GM21825 (cell line): ENCODE measurements around the gene UGT1A8.

Experiments used
- ATAC-seq: cut with Tn5 transposase; IDR thresholded peaks from one replicate; pipeline ENCODE4 v1.9.1; 2021; ENCODE audit warnings: mild to moderate bottlenecking, moderate library complexity; ENCODE audit not compliant: unreplicated experiment

UGT1A8 gene

DNA sequence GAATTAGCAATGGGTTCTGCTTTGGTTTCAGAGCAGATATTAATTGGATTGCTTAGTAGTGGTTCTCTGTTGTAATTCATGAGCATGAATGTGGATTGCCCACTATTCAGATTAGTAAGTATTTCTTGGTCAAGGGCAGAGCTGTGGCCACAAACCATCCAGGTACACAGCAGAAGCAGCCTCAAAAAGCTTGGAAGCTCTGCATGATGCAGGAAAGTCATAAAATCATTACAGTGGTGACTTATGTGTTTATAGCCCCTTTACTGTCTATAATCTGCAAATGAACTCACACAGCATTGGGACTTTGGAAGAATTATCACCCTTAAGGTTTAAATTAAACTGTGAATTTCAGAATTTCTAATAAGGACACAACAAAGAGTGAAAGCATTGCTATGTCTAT is 140.7 kb downstream of the UGT1A8 start:
- no peak for ATAC-seq

DNA sequence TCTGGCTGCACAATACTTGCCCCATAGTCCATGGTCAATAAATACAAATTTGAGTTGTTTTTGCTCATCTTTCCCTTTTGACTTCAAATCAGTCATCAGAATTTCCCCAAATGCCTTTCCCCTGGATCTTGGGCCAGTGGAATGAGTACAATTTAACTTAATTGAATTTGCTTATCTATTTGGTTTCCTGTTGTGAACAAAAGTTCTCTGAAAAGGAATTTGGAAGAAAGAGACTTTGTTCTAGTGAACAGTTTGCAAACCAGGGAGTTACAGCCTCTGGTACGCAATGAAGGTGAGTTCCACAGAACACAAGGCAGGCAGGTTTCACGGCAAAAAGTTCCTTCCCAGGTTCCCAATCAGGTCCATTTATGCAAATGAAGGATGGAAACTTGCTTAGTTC is 141.4 kb downstream of the UGT1A8 start:
- no peak for ATAC-seq

DNA sequence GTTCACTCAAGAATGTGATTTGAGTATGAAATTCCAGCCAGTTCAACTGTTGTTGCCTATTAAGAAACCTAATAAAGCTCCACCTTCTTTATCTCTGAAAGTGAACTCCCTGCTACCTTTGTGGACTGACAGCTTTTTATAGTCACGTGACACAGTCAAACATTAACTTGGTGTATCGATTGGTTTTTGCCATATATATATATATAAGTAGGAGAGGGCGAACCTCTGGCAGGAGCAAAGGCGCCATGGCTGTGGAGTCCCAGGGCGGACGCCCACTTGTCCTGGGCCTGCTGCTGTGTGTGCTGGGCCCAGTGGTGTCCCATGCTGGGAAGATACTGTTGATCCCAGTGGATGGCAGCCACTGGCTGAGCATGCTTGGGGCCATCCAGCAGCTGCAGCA is 142.6 kb downstream of the UGT1A8 start, which contains the start of gene UGT1A1:
Gene UGT1A1 (plus strand): TSS at position 228 of the 400 bp plus-strand sequence. CDS start 18 bp downstream, at position 246.
- ATAC-seq = no peak

DNA sequence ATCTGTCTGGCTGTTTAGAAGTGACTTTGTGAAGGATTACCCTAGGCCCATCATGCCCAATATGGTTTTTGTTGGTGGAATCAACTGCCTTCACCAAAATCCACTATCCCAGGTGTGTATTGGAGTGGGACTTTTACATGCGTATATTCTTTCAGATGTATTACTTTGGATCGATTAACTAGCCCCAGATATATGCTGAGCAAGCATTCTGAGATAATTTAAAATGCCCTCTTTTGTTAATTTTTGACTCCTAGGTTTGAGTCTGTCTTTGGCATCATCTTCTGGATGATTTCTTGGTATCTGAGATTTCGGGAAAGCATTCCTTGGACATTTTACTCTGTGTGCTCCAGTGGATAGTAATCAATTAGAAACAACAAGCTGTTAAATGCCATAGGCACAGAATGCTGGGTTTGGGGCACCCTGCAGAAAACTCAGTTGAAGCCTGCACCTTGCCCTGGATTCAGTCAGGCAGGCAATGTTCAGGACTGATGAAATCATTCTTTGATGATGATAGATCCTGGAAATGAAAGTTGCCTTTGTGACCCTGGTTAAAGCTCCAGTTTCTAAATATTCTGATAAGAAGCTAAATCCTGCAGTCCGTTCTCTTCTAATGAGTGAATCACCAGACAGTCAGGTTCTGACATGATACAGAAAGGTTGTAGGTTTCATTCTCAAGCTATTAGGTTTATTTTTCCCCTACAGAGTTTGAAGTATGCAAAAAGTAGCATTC is 143.8 kb downstream of the UGT1A8 start:
- no peak for ATAC-seq

DNA sequence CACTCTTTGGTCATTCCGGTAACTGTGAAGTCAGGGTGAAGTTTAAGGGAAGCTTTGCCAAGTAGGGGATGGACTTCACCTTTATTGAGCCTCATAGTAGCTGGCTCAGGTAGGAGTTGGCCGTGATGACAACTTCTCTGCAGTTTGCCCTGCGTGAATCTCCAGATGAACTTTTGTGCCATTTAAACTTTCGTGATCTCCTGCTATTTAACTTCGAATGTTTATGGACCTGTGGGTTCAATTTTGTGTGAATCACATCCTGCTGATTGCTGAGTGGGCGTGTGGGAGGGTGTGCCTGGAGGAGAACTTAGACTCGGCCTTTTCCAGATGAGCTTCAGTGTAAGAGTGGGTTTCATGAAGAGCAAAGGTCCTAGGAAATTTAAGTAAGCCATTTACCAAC is 146.8 kb downstream of the UGT1A8 start:
- no peak for ATAC-seq

DNA sequence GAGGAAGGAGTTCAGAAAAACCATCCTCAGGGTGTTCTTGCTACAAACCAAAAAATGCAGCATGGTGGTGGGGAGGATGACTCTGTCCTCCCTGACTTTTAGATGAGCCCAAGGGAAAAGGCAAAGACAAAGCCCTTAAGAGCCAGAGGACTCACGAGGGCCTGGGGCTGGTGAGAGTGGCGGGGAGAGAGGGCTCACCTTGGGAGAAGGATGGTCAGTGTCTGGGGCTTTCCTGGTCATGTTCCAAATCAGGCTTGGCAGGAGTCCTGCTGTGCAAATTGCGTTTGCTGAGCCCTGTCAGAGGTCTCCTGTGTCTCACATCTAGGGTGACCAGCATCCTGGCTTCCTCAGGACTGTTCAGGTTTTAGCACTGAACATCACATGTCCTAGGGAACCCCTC is 147.3 kb downstream of the UGT1A8 start:
- no peak for ATAC-seq

DNA sequence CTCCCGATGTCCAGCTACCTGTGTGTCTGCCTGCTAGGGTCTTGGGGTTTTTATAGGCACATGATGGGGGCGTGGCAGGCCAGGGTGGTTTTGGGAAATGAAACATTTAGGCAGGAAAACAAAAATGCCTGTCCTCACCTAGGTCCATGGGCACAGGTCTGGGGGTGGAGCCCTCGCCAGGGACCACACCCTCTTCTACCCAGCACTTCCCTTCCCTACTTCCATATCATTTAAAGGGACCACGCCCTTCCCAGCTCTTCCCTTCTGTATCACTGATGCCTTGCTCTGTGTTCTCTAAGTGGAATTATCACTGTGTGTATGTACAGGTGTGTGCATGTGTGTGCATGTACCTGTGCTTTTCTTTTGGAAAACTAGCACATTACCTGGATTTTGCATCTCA is 149.0 kb downstream of the UGT1A8 start:
- ATAC-seq = no peak

DNA sequence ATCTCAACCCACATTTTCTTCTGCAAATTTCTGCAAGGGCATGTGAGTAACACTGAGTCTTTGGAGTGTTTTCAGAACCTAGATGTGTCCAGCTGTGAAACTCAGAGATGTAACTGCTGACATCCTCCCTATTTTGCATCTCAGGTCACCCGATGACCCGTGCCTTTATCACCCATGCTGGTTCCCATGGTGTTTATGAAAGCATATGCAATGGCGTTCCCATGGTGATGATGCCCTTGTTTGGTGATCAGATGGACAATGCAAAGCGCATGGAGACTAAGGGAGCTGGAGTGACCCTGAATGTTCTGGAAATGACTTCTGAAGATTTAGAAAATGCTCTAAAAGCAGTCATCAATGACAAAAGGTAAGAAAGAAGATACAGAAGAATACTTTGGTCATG is 150.6 kb downstream of the UGT1A8 start:
- ATAC-seq = no peak

DNA sequence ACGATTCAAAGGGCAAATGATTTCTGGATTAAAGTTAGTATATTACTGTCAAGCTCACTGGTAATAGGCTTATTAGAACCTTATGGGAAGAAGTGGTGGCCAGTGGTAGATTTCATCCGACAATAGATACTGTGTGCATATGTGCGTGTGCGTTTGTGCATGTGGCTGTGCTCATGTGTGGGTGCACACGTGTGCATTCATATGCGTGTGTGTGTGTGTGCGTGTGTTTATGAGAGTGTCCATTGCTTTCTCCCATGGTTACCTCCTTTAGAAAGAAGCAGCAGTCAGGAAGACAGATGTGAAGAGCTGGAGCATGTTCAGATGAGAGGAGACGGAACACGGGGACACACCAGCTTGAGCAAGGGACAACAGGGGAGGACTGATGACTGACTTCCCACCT is 151.8 kb downstream of the UGT1A8 start:
- ATAC-seq = no peak

DNA sequence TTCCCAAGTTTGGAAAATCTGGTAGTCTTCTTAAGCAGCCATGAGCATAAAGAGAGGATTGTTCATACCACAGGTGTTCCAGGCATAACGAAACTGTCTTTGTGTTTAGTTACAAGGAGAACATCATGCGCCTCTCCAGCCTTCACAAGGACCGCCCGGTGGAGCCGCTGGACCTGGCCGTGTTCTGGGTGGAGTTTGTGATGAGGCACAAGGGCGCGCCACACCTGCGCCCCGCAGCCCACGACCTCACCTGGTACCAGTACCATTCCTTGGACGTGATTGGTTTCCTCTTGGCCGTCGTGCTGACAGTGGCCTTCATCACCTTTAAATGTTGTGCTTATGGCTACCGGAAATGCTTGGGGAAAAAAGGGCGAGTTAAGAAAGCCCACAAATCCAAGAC is 154.7 kb downstream of the UGT1A8 start:
- ATAC-seq = no peak

DNA sequence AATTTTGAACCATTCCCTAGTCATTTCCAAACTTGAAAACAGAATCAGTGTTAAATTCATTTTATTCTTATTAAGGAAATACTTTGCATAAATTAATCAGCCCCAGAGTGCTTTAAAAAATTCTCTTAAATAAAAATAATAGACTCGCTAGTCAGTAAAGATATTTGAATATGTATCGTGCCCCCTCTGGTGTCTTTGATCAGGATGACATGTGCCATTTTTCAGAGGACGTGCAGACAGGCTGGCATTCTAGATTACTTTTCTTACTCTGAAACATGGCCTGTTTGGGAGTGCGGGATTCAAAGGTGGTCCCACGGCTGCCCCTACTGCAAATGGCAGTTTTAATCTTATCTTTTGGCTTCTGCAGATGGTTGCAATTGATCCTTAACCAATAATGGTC is 155.2 kb downstream of the UGT1A8 start:
- no peak for ATAC-seq

DNA sequence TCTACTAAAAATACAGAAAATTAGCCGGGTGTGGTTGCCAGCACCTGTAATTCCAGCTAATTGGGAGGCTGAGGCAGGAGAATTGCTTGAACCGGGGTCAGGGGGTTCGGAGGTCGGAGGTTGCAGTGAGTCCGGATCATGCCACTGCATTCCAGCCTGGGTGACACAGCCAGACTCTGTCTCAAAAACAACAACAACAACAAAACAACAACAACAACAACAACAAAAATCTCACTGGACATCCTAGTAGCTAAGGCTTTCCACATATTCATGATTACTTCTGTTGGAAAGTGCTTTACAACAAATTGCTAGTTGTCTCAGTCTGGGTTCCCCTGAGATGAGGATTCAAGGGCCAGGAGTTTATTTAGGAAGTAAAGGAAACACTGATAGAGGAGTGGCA is 156.4 kb downstream of the UGT1A8 start:
- ATAC-seq = no peak

DNA sequence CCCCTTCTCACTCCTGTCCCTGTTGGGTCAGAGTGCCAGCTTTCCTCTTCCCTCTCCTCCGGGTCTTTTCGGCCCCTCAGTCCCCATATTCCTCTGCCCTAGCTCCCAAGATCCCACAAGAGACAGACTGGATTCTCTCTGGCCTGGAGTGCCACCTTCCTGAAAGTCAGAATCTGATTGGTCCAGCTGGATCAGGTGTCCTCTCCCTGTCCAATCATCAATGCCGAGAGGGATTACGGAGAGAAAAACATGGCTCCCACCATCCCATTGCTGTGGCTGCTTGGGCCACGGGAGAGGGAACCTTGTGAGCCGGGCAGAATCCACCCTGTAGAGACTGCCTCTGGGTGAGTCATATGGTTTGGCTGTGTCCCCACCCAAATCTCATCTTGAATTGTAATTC is 158.0 kb downstream of the UGT1A8 start:
- no peak for ATAC-seq

DNA sequence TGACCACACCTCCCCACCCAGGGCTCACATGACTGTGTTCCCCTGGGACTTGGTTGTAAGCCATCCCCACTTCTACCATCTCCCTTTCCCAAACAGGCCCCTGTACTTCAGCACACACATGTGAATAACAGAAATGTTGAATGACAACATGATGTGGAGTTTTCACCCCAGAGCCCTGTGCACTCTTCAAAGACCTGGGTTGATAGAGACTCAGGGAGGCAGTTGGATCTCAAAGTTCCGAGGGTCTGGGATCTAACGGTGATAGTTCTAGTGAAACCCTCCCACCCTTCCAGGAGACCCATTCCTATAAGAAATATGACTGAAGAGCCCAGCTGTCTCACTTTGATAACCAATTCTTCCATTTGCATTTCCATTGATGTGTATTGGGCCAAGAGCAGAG is 160.6 kb downstream of the UGT1A8 start, which contains the start of gene MROH2A:
Gene MROH2A (plus strand): TSS at position 301 of the 400 bp plus-strand sequence. CDS start 1,029 bp downstream, outside the sequence.
- no peak for ATAC-seq

DNA sequence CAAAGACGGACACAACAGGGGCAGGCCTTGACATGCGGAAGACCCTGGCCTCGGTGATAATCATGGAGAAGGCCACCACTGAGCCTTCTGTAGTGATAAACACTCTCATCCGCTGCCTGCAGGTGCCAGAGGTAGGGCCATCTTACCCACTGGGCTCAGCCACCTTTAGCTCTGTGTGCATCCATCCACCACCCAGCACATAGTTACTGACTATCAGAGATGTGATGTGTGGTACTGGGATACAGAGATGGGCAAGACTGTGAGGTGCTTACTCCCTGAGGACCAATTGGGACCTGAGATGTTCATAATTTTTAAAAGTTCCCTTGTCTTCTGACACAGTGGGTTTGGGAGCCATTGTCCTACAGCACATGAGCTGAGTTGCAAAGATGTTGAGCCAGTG is 162.3 kb downstream of the UGT1A8 start:
- ATAC-seq = no peak

DNA sequence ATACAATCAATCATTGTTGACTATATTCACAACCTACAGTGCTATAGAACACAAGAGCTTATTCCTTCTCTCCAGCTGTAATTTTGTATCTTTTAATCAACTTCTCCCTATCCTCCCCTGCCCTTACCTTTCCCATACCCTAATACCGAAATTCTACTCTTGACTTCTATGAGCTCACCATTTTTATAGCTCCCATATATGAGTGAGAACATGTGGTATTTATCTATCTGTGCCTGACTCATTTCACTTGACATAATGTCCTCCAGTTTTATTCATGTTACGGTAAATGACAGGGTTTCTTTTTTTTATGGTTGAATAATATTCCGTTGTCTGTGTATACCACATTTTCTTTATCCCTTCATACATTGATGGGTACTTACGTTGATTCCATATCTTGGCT is 163.3 kb downstream of the UGT1A8 start:
- ATAC-seq = no peak

DNA sequence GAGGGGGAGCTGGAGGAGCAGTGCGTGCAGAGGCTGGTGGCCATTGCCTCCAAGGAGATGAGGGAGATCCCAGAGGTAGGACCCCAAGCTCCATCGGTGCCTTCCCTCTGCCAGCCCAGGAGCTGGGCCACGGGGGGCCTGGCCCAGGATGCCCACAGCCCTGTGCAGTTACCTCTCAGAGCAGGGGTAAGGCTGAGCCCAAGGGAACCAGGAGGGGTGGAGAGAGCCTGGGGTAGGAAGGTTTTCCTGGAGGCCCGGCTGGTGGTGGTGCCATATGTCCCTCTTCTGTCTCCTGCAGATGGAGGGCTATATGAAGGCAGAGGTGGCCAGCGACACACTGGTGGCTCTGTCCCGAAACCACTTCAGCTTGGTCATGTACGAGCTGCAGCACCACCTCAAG is 172.1 kb downstream of the UGT1A8 start:
- ATAC-seq = no peak

DNA sequence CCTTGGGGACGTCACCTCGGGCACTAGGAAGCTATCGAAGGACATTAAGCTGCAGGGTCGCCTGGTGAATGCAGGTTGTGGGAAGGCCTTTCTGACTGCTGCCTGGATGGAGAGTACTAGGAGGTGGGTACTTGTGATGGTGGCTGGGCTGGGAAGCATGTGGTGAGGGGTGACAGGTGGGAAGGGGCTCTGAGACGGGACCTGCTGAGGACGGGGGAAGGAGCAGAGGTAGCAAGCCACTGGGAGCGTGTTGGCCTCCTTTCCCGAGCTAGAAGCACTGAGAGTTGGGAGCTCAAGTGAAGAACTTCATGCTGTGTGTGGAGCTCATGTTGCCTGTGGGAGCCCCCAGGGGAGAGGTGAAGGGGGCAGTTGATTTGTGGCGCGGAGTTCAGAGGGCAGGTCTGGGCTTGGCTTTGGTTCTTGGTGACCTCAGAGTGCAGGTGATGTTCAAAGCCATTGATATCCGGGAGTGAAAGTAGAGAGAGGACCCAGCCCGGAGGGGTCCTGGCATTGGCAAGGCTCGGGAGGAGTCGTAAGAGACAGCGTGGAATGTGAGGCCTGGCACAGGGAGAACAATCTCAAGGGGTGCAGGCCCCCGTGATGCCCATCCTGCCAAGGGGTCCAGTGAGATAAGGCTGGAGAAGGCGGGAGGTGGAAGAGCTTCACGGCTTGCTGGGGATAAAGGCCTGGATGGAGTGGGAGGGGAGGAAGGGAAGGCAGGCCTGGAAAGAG is 173.9 kb downstream of the UGT1A8 start:
- no peak for ATAC-seq

DNA sequence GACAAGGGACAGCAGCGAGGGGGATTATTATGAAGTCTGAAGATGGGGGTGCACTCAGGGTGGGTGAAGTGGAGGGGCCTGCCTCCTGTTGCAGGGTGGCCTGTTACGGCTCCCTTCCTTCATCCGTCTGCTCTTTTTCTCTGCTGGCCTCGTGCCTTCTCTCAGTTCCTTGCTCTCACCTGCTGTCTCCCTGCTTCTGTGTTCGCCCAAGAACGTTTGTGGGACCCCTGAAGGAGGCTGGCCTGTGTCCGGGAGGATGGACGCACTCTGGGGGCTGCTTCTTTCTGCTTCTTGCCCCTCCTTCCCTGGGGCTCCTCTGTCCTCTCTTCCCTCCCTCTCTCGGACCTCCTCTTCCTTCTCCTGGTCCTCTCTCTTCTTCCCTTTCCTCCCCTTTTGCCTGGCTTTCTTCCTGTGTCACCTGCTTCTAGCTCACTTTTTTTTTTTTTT is 174.5 kb downstream of the UGT1A8 start:
- ATAC-seq = no peak

DNA sequence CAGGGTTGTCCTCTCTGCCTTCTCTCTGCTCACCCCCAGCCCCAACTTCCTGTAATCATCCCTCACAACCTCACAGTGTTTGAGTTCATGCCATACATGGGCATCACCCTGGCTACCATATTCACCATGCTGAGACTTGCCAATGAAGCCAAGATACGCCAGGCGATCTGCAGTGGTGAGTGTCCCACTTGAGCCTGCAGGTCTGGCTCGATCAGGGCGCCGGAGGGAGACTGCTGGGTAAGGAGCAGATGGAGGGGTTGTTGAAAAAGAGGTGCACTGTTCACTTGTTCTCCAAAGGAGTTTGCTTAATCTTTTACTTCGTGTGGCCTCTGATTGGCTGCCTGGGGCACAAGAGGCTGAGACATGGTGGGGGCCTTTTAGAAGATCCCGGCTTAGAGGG is 175.3 kb downstream of the UGT1A8 start:
- no peak for ATAC-seq

DNA sequence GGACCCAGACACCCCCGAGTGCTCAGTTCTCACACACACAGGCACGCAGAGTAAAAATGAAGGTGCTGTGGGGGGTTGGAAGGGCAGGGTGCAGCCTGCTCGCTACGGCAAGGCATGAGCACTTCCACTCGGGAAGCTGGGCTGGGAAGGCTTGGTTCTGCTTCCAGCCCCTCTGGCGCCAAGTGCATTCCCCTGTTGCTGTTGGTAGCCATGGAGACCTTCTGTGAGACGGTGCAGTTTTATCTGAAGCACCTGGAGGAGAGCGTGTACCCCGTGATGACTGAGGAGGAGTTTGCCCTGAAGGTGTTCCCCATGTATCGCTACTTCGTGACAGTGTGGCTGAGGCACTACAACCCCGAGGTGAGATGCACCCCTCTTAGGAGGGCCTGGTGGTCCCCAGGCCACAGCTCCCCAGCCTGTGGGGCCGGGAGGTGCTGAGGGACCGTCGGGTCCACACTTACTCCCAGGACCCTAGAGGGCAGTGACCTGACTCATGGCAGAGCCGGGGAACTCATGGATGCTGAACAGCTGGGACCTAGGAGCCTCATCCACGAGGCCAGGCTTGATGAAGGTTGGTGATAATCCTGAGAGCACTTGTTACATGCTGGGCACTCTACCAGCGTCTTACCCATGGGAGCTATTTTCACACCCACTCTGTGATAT is 176.2 kb downstream of the UGT1A8 start:
- no peak for ATAC-seq
